PFSK-1 (cell line): ENCODE results near the gene ITGAD.

ENCODE experiments used
- FOXP2 ChIP-seq: optimal IDR thresholded peaks from 2 replicates; pipeline ENCODE3; 2011; ENCODE audit warnings: borderline replicate concordance, control low read depth, inconsistent platforms; ENCODE audit not compliant: insufficient read depth; ENCODE audit errors: extremely low read length, extremely low read depth
- POLR2AphosphoS5 ChIP-seq: IDR thresholded peaks from 2 replicates; pipeline ENCODE4 v1.6.1; 2012; ENCODE audit warnings: low read depth, mild to moderate bottlenecking, control low read depth, low read length, moderate library complexity
- REST ChIP-seq, 2 experiments: IDR thresholded peaks; 2 replicates each; pipeline versions ENCODE4 v1.6.1 to v1.8.0; 2011 to 2012; ENCODE audit warnings: low read depth in 2 of 2, low read length in 2 of 2, control low read depth in 1 of 2, inconsistent platforms in 1 of 2, mild to moderate bottlenecking in 1 of 2, moderate library complexity in 1 of 2; ENCODE audit not compliant: insufficient read depth in 1 of 2
- SIN3A ChIP-seq: IDR thresholded peaks from 2 replicates; pipeline ENCODE4 v1.6.1; 2012; ENCODE audit warnings: mild to moderate bottlenecking, low read length, moderate library complexity, borderline replicate concordance; ENCODE audit not compliant: insufficient read depth
- TAF1 ChIP-seq: IDR thresholded peaks from 2 replicates; pipeline ENCODE4 v1.6.1; 2012; ENCODE audit warnings: low read length, control low read depth, borderline replicate concordance; ENCODE audit not compliant: insufficient read depth

The ITGAD gene

DNA sequence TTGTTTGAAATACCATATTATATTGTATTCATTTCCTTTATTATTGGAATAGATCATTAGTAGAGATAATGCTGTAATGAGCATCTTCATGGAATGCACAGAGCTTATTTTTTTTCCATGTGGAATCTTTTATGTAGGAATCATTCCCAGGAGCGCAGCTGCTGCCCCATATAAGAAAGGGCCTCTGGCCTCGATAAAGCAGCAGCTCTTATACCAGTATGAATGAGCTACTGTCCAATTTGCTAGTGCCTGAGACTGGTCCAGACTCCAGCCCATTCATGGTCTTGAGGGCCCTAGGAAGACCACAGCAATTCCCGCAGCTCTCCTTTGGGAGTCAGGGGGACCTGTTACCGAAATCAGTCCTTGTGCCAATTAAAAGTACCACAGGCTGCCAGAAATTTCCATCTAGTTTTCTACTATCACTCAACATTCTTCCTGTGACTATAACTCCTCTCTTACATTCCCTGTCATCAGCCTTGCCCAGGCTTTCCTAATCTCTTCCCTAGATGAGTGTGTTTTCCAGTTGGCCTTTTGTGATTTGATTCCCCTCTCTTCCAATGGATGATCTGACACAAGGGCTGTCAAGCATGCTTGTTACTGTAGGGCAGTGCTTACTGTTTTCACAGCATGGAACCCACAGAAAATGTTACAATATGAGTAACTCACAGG is 47.5 kb downstream of the ITGAD start:
- no peak for TF ChIP-seq TAF1
- no peak for TF ChIP-seq FOXP2
- no peak for TF ChIP-seq REST (IDR thresholded peaks at IDR 0.05; ENCODE audit: insufficient read depth in 1 of 2, low read depth in 2 of 2, low read length in 2 of 2)
- no peak for TF ChIP-seq SIN3A
- TF ChIP-seq POLR2AphosphoS5 = no peak

GRCh38 chr16:31441956-31442355 is 48.8 kb downstream of the ITGAD start:
- TF ChIP-seq TAF1 (no peak), REST (IDR thresholded peaks at IDR 0.05; ENCODE audit: insufficient read depth in 1 of 2, low read depth in 2 of 2, low read length in 2 of 2) (no peak), POLR2AphosphoS5 (no peak), SIN3A (no peak), FOXP2 (no peak)

DNA sequence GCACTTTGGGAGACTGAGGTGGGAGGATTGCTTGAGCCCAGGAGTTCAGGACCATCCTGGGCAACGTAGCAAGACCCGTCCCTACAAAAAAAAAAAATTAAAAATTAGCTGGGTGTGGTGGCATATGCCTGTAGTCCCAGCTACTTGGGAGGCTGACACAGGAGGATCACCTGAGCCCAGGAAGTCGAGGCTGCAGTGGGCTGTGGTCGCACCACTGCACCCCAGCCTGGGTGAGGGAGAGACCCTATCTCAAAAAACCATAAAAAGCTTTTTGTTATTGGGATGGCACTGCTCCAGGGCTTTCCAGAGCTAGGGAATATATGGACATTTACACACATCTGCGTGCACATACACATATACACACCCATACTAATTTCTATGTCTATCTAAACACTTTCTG is 58.1 kb downstream of the ITGAD start:
- TF ChIP-seq REST (IDR thresholded peaks at IDR 0.05; ENCODE audit: insufficient read depth in 1 of 2, low read depth in 2 of 2, low read length in 2 of 2) (no peak), TAF1 (no peak), POLR2AphosphoS5 (no peak), SIN3A (no peak), FOXP2 (no peak)

DNA sequence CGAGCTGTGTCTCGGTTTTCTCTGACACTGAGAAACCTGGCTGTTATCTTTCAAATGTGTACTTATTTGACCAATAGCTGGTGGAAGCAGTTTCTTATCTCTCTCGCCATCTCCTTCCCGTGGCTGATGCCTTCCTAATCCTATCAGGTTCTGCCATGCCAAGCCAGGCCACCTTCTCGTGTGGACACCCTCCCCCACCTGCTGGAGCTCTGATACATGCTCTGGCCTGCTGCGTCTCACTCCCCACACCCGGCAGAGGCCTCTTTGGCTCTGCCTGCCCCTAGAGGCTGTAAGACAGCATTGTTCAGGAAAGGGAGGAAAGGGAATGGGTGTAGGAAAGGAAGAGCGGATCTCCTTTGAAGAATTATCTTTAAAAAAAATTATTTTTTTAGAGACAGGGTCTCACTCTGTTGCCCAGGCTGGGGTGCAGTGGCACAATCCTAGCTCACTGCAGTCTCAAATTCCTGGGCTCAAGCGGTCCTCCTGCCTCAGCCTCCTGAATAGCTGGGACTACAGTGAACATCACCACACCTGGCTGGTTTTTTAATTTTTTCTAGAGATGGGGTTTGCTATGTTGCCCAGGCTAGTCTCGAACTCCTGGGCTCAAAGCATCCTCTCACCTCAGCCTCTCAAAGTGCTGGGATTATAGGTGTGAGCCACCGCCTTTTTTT is 58.7 kb downstream of the ITGAD start:
- TF ChIP-seq POLR2AphosphoS5 (no peak), TAF1 (no peak), FOXP2 (no peak), REST (IDR thresholded peaks at IDR 0.05; ENCODE audit: insufficient read depth in 1 of 2, low read depth in 2 of 2, low read length in 2 of 2) (no peak), SIN3A (no peak)

- TF ChIP-seq SIN3A (no peak), POLR2AphosphoS5 (peak; percentile 66), FOXP2 (no peak), REST (IDR thresholded peaks at IDR 0.05; ENCODE audit: insufficient read depth in 1 of 2, low read depth in 2 of 2, low read length in 2 of 2) (no peak)
These were observed 59.5 kb downstream of the ITGAD start for GRCh38 chr16:31452631-31453106.
